HepG2 (cell line): Measurements from ENCODE around the gene NGEF. TPM values are rescaled to one million over a fixed set of nuclear protein-coding genes. Genes with fewer than 3 reads are reported as not detected.

Experiments
- GABPA ChIP-seq, 2 experiments: IDR thresholded peaks; 2 replicates each; pipeline ENCODE4 v1.6.1; 2011 to 2016; ENCODE audit warnings: low read depth in 2 of 2, low read length in 1 of 2, missing biosample characterization in 1 of 2, missing genetic modification characterization in 1 of 2
- GABPB1 ChIP-seq: IDR thresholded peaks from 2 replicates; pipeline ENCODE4 v1.6.1; 2016; ENCODE audit warnings: mild to moderate bottlenecking, missing genetic modification reagents, moderate library complexity, missing compliant biosample characterization
- HNF4G ChIP-seq, 2 experiments: sonication (generic) in 1 of 2; formaldehyde crosslinking in 1 of 2; IDR thresholded peaks; 2 replicates each; pipeline versions ENCODE4 v1.4.0 to v1.6.1; 2011 to 2020; ENCODE audit warnings: borderline replicate concordance in 2 of 2, low read depth in 2 of 2, mild to moderate bottlenecking in 2 of 2, low read length in 1 of 2, missing genetic modification reagents in 1 of 2, moderate library complexity in 1 of 2
- NBN ChIP-seq: fragments of 450-650 bp; conservative IDR thresholded peaks from 2 replicates; pipeline ENCODE4 v1.6.1; 2017
- SNAPC2 ChIP-seq: sonication (generic); formaldehyde crosslinking; IDR thresholded peaks from 2 replicates; pipeline ENCODE4 v1.8.1; 2022; ENCODE audit warnings: mild to moderate bottlenecking, missing genetic modification reagents
- ZNF296 ChIP-seq: sonication (generic); formaldehyde crosslinking; conservative IDR thresholded peaks from 2 replicates; pipeline ENCODE4 v1.5.0; 2020; ENCODE audit warnings: mild to moderate bottlenecking, missing genetic modification reagents
- ZNF3 ChIP-seq: IDR thresholded peaks from 2 replicates; pipeline ENCODE4 v1.7.0; 2017; ENCODE audit warnings: inconsistent platforms
- ZNF331 ChIP-seq: sonication (generic); formaldehyde crosslinking; IDR thresholded peaks from 2 replicates; pipeline ENCODE4 v1.4.0; 2020; ENCODE audit warnings: missing genetic modification reagents
- ZNF652 ChIP-seq: IDR thresholded peaks from 2 replicates; pipeline ENCODE4 v1.6.1; 2016; ENCODE audit warnings: low read depth, borderline replicate concordance
- ZNF841 ChIP-seq: sonication (generic); formaldehyde crosslinking; IDR thresholded peaks from 2 replicates; pipeline ENCODE4 v1.8.1; 2023; ENCODE audit warnings: missing genetic modification reagents, borderline replicate concordance
- ZSCAN25 ChIP-seq: sonication (generic); formaldehyde crosslinking; IDR thresholded peaks from 2 replicates; pipeline ENCODE4 v1.8.0; 2022; ENCODE audit warnings: mild to moderate bottlenecking, missing genetic modification reagents
- ZSCAN9 ChIP-seq: IDR thresholded peaks from 2 replicates; pipeline ENCODE4 v1.6.1; 2016; ENCODE audit warnings: borderline replicate concordance
- polyA plus RNA-seq, 8 experiments: library from polyadenylated mRNA; depleted of rRNA in 3 of 8; stranded (reverse) in 7 of 8; unstranded in 1 of 8; fragments of >200 nt; fragmentation: Illumina TruSeq in 4 of 8; extraction: Trizol in 4 of 8; gene quantifications; 2 replicates each; pipeline versions ENCODE4 v1.2.1 to v1.2.3, GENCODE V29; 2011 to 2016; ENCODE audit warnings: low read depth in 4 of 8, missing spikeins in 1 of 8, mixed read lengths in 1 of 8; ENCODE audit not compliant: insufficient read depth in 1 of 8
- total RNA-seq, 5 experiments: library from RNA; depleted of rRNA; stranded (reverse); fragments of >200 nt; fragmentation: Illumina TruSeq; extraction: Trizol; gene quantifications; 2 replicates each; pipeline ENCODE4 v1.2.3, GENCODE V29; 2016; ENCODE audit warnings: low read depth in 1 of 5
- TF ChIP-seq, protein P1 (sequence below): sonication (generic); formaldehyde crosslinking; IDR thresholded peaks from 2 replicates; pipeline ENCODE4 v1.4.0; 2020; ENCODE audit warnings: missing genetic modification reagents, borderline replicate concordance
- TF ChIP-seq, protein P2 (sequence below): sonication (generic); formaldehyde crosslinking; IDR thresholded peaks from 2 replicates; pipeline ENCODE4 v1.4.0; 2020; ENCODE audit warnings: missing genetic modification reagents
- TF ChIP-seq, protein P3 (sequence below): sonication (generic); formaldehyde crosslinking; IDR thresholded peaks from 2 replicates; pipeline ENCODE4 v1.9.0; 2021; ENCODE audit warnings: mild to moderate bottlenecking, missing genetic modification reagents
- TF ChIP-seq, protein P4 (sequence below): sonication (generic); formaldehyde crosslinking; IDR thresholded peaks from 2 replicates; pipeline ENCODE4 v1.8.1; 2023; ENCODE audit warnings: mild to moderate bottlenecking, missing genetic modification reagents

The NGEF gene
- total and polyA plus RNA-seq, 2 of the 13 experiments (the other 11 are each of a cell fraction or from before 2014, with no cell fraction given), result 14.4 to 36.9 TPM

GRCh38 chr2:233060501-233060979, 47.5 kb upstream of the NGEF start (continued):
- TF ChIP-seq ZNF652 (CRISPR knock-in tag), result no peak
- no peak for TF ChIP-seq SNAPC2 (CRISPR knock-in tag)
- no peak for TF ChIP-seq ZNF3 (CRISPR knock-in tag)
- TF ChIP-seq GABPB1 (CRISPR knock-in tag), result peak; percentile 54; the same call in 1 of the 2 replicates
- TF ChIP-seq GABPA (IDR thresholded peaks at IDR 0.05; ENCODE audit: low read depth, low read length), result no peak
- TF ChIP-seq GABPA (CRISPR knock-in tag; IDR thresholded peaks at IDR 0.05; ENCODE audit: low read depth), result 0 out of 2 replicates have a peak, but pooled peaks have one; percentile 25
- TF ChIP-seq, protein P1, sequence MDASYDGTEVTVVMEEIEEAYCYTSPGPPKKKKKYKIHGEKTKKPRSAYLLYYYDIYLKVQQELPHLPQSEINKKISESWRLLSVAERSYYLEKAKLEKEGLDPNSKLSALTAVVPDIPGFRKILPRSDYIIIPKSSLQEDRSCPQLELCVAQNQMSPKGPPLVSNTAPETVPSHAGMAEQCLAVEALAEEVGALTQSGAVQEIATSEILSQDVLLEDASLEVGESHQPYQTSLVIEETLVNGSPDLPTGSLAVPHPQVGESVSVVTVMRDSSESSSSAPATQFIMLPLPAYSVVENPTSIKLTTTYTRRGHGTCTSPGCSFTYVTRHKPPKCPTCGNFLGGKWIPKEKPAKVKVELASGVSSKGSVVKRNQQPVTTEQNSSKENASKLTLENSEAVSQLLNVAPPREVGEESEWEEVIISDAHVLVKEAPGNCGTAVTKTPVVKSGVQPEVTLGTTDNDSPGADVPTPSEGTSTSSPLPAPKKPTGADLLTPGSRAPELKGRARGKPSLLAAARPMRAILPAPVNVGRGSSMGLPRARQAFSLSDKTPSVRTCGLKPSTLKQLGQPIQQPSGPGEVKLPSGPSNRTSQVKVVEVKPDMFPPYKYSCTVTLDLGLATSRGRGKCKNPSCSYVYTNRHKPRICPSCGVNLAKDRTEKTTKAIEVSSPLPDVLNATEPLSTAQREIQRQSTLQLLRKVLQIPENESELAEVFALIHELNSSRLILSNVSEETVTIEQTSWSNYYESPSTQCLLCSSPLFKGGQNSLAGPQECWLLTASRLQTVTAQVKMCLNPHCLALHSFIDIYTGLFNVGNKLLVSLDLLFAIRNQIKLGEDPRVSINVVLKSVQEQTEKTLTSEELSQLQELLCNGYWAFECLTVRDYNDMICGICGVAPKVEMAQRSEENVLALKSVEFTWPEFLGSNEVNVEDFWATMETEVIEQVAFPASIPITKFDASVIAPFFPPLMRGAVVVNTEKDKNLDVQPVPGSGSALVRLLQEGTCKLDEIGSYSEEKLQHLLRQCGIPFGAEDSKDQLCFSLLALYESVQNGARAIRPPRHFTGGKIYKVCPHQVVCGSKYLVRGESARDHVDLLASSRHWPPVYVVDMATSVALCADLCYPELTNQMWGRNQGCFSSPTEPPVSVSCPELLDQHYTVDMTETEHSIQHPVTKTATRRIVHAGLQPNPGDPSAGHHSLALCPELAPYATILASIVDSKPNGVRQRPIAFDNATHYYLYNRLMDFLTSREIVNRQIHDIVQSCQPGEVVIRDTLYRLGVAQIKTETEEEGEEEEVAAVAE (CRISPR knock-in tag), result no peak
- no peak for TF ChIP-seq ZNF331 (CRISPR knock-in tag)
- TF ChIP-seq NBN, result no peak
- no peak for TF ChIP-seq ZNF296 (CRISPR knock-in tag)
- TF ChIP-seq, protein P2, sequence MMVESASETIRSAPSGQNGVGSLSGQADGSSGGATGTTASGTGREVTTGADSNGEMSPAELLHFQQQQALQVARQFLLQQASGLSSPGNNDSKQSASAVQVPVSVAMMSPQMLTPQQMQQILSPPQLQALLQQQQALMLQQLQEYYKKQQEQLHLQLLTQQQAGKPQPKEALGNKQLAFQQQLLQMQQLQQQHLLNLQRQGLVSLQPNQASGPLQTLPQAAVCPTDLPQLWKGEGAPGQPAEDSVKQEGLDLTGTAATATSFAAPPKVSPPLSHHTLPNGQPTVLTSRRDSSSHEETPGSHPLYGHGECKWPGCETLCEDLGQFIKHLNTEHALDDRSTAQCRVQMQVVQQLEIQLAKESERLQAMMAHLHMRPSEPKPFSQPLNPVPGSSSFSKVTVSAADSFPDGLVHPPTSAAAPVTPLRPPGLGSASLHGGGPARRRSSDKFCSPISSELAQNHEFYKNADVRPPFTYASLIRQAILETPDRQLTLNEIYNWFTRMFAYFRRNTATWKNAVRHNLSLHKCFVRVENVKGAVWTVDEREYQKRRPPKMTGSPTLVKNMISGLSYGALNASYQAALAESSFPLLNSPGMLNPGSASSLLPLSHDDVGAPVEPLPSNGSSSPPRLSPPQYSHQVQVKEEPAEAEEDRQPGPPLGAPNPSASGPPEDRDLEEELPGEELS (CRISPR knock-in tag), result no peak; the same call in 1 of the 2 replicates
- TF ChIP-seq, protein P3, sequence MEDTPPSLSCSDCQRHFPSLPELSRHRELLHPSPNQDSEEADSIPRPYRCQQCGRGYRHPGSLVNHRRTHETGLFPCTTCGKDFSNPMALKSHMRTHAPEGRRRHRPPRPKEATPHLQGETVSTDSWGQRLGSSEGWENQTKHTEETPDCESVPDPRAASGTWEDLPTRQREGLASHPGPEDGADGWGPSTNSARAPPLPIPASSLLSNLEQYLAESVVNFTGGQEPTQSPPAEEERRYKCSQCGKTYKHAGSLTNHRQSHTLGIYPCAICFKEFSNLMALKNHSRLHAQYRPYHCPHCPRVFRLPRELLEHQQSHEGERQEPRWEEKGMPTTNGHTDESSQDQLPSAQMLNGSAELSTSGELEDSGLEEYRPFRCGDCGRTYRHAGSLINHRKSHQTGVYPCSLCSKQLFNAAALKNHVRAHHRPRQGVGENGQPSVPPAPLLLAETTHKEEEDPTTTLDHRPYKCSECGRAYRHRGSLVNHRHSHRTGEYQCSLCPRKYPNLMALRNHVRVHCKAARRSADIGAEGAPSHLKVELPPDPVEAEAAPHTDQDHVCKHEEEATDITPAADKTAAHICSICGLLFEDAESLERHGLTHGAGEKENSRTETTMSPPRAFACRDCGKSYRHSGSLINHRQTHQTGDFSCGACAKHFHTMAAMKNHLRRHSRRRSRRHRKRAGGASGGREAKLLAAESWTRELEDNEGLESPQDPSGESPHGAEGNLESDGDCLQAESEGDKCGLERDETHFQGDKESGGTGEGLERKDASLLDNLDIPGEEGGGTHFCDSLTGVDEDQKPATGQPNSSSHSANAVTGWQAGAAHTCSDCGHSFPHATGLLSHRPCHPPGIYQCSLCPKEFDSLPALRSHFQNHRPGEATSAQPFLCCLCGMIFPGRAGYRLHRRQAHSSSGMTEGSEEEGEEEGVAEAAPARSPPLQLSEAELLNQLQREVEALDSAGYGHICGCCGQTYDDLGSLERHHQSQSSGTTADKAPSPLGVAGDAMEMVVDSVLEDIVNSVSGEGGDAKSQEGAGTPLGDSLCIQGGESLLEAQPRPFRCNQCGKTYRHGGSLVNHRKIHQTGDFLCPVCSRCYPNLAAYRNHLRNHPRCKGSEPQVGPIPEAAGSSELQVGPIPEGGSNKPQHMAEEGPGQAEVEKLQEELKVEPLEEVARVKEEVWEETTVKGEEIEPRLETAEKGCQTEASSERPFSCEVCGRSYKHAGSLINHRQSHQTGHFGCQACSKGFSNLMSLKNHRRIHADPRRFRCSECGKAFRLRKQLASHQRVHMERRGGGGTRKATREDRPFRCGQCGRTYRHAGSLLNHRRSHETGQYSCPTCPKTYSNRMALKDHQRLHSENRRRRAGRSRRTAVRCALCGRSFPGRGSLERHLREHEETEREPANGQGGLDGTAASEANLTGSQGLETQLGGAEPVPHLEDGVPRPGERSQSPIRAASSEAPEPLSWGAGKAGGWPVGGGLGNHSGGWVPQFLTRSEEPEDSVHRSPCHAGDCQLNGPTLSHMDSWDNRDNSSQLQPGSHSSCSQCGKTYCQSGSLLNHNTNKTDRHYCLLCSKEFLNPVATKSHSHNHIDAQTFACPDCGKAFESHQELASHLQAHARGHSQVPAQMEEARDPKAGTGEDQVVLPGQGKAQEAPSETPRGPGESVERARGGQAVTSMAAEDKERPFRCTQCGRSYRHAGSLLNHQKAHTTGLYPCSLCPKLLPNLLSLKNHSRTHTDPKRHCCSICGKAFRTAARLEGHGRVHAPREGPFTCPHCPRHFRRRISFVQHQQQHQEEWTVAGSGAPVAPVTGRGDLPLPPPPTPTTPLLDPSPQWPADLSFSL, result no peak
- TF ChIP-seq HNF4G (IDR thresholded peaks at IDR 0.05; ENCODE audit: borderline replicate concordance, low read depth, low read length), result no peak
- peak; percentile 50; the same call in 1 of the 2 replicates for TF ChIP-seq HNF4G (CRISPR knock-in tag; IDR thresholded peaks at IDR 0.05; ENCODE audit: borderline replicate concordance, low read depth)
- no peak; the same call in 1 of the 2 replicates for TF ChIP-seq ZNF841 (CRISPR knock-in tag)
- no peak for TF ChIP-seq ZSCAN25 (CRISPR knock-in tag)
- TF ChIP-seq ZSCAN9 (CRISPR knock-in tag), result no peak
- TF ChIP-seq, protein P4, sequence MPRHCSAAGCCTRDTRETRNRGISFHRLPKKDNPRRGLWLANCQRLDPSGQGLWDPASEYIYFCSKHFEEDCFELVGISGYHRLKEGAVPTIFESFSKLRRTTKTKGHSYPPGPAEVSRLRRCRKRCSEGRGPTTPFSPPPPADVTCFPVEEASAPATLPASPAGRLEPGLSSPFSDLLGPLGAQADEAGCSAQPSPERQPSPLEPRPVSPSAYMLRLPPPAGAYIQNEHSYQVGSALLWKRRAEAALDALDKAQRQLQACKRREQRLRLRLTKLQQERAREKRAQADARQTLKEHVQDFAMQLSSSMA (CRISPR knock-in tag), result no peak
